NCI-H524 treated with DMSO at 0.1 percent for 48 hours (cell line): ENCODE results near the gene PRKAR1B.

Experiments used
- DNase-seq: peaks from one replicate; lab custom pipeline; 2025; lab: John Stamatoyannopoulos, UW

PRKAR1B gene

GRCh38 chr7:585229-585711 is 141.8 kb downstream of the PRKAR1B start:
- DNase-seq = no peak

GRCh38 chr7:584820-585219 is 142.3 kb downstream of the PRKAR1B start:
- DNase-seq = no peak

- no peak for DNase-seq
Measured at GRCh38 chr7:584122-584465, 143.0 kb downstream of the PRKAR1B start.

GRCh38 chr7:583410-584121 is 143.5 kb downstream of the PRKAR1B start:
- no peak for DNase-seq

GRCh38 chr7:582931-583330 is 144.2 kb downstream of the PRKAR1B start:
- DNase-seq = no peak

GRCh38 chr7:582081-582835 is 144.8 kb downstream of the PRKAR1B start:
- DNase-seq = no peak

GRCh38 chr7:578386-578785 is 148.7 kb downstream of the PRKAR1B start:
- no peak for DNase-seq

- DNase-seq = no peak
Measured at GRCh38 chr7:577741-578370, 149.2 kb downstream of the PRKAR1B start.

GRCh38 chr7:577278-577665 is 149.8 kb downstream of the PRKAR1B start:
- DNase-seq = no peak

- no peak for DNase-seq
Measured at GRCh38 chr7:576524-577277, 150.4 kb downstream of the PRKAR1B start.

- DNase-seq = no peak
Measured at GRCh38 chr7:575425-576366, 151.4 kb downstream of the PRKAR1B start.

- DNase-seq = peak; percentile 38
Measured at GRCh38 chr7:574661-575395, 152.3 kb downstream of the PRKAR1B start.

- no peak for DNase-seq
Measured at GRCh38 chr7:573933-574381, 153.1 kb downstream of the PRKAR1B start.

- no peak for DNase-seq
Measured at GRCh38 chr7:573269-573932, 153.7 kb downstream of the PRKAR1B start.

- DNase-seq = no peak
Measured at GRCh38 chr7:572416-573268, 154.4 kb downstream of the PRKAR1B start.

GRCh38 chr7:571718-572415 is 155.2 kb downstream of the PRKAR1B start:
- no peak for DNase-seq

GRCh38 chr7:571096-571717 is 155.9 kb downstream of the PRKAR1B start:
- DNase-seq = no peak

- no peak for DNase-seq
Measured at GRCh38 chr7:570801-571070, 156.3 kb downstream of the PRKAR1B start.
